Thyroid gland (tissue), 4 donors: ENCODE data around the gene ANAPC1. TPM values are rescaled to one million over a fixed set of nuclear protein-coding genes. Genes with fewer than 3 reads are reported as not detected.
"Not testable (repeated sequence)": the region's sequence is repeated elsewhere in the genome, so short reads cannot be mapped to it uniquely, and the experiment has no call there.

ENCODE experiments used
- DNase-seq, 2 donors: peaks; one replicate each; pipeline ENCODE4 v3.0.0-alpha.2; 2019
- H3K27ac ChIP-seq, 3 donors: fragments of 200-600 bp; sonication (generic); 1 replicate in 2 of 3; 2 replicates in 1 of 3; pipeline ENCODE4 v1.5.1; 2016 to 2019; ENCODE audit warnings: mild to moderate bottlenecking in 1 of 3, moderate library complexity in 1 of 3
- H3K27me3 ChIP-seq: fragments of 200-600 bp; sonication (generic); one replicate; pipeline ENCODE4 v1.5.1; 2019
- H3K36me3 ChIP-seq, 2 donors: fragments of 200-600 bp; sonication (generic); one replicate each; pipeline ENCODE4 v1.5.1; 2016 to 2019
- H3K4me1 ChIP-seq, 2 donors: fragments of 200-600 bp; sonication (generic); one replicate each; pipeline ENCODE4 v1.5.1; 2017 to 2019
- H3K4me3 ChIP-seq, 3 donors: fragments of 200-600 bp; sonication (generic); replicated peaks in 1 of 3; 1 replicate in 2 of 3; 2 replicates in 1 of 3; pipeline ENCODE4 v1.5.1; 2016; ENCODE audit warnings: mild to moderate bottlenecking in 1 of 3
- H3K9me3 ChIP-seq: fragments of 200-600 bp; sonication (generic); one replicate; pipeline ENCODE4 v1.5.1; 2017
- POLR2A ChIP-seq, 2 donors: fragments of 450-650 bp; IDR thresholded peaks; one replicate each; pipeline ENCODE4 v1.6.1; 2017; ENCODE audit warnings: antibody characterized with exemption in 2 of 2, mild to moderate bottlenecking in 2 of 2, moderate library complexity in 1 of 2
- WGBS, 2 donors: methylation state at CpG; one replicate each; pipeline ENCODE4 v1.1.5; 2017; 5-methylcytosine and 5-hydroxymethylcytosine counted together
- intact Hi-C: fragments of 100-400 bp; cut with DNase I; formaldehyde crosslinking; loops from one replicate; pipeline ENCODE4 v1.15.1; 2023
- total RNA-seq, 4 donors: library from RNA; depleted of rRNA; stranded (reverse); fragments of >200 nt; gene quantifications; one replicate each; pipeline ENCODE4 v1.2.3, GENCODE V29; 2016
- TF ChIP-seq, protein P1 (sequence below), 6 experiments: fragments of 200-600 bp in 3 of 6; fragments of 450-650 bp in 3 of 6; sonication (generic) in 3 of 6; IDR thresholded peaks; one replicate each; pipeline ENCODE4 v1.5.1; 2016 to 2019; ENCODE audit warnings: antibody characterized with exemption in 6 of 6, mild to moderate bottlenecking in 2 of 6, inconsistent platforms in 1 of 6, moderate library complexity in 1 of 6

The ANAPC1 gene
- total RNA-seq, 4 donors from 2014 or later, result 40.6 to 62.6 (median 55.1) TPM

DNA sequence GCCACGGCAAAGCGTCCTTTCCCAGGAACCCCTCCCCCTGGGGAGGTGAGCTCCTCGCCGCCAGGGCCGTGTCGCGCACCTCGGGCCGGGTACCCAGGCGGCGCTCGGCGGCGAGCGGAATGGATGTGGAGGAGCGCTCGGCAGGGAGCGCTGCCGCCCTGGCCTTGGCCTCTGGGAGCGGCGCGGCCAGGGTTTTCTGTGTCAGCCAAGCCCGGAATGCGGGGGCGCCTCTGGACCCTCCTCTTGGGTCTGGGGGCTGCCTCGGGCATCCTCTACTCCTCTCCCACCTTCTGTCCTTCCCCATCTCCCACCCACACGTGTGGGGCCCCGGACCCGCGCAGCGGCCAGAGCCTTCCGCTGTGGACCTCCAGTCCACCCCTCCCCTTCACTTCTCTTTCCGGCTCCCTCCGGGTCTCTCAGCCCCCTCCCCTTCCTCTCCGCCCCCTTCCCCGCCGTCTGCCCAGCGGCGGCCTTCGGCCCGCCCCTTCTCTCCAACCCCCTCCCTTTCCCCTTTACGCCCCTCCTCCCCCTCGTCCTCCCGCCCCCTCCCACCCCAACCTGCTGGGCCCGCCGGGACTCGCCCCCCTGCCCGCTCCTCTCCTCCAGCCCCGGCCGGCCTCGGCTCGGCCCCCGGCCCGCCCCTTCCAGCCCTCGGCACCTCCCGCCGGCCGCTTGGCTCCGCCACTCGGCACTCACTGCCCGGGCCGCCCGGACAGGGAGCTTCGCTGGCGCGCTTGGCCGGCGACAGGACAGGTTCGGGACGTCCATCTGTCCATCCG lies 14.1 kb upstream of the ANAPC1 start, which contains the start of gene MERTK:
TSS of gene MERTK (plus strand) at position 684 of the 779 bp plus-strand sequence. CDS start 129 bp downstream, outside the sequence.
- no peaks in the 10 kb centered on the region for H3K27me3 ChIP-seq
- peak; percentile 94 to 95 for DNase-seq
- no peaks in the 10 kb centered on the region for H3K36me3 ChIP-seq
- WGBS, 2 donors, result 0 to 1% methylated on average over 22 to 34 of the region's 71 CpGs
- peaks cover 0 to 8% of the 10 kb centered on the region in 2 donors for H3K4me1 ChIP-seq
- H3K4me3 ChIP-seq, result peak within 1 kb of the TSS; percentile 73 to 89 (median 85)
- TF ChIP-seq POLR2A (IDR thresholded peaks at IDR 0.05), result peak; percentile 64 to 91
- TF ChIP-seq, protein P1, sequence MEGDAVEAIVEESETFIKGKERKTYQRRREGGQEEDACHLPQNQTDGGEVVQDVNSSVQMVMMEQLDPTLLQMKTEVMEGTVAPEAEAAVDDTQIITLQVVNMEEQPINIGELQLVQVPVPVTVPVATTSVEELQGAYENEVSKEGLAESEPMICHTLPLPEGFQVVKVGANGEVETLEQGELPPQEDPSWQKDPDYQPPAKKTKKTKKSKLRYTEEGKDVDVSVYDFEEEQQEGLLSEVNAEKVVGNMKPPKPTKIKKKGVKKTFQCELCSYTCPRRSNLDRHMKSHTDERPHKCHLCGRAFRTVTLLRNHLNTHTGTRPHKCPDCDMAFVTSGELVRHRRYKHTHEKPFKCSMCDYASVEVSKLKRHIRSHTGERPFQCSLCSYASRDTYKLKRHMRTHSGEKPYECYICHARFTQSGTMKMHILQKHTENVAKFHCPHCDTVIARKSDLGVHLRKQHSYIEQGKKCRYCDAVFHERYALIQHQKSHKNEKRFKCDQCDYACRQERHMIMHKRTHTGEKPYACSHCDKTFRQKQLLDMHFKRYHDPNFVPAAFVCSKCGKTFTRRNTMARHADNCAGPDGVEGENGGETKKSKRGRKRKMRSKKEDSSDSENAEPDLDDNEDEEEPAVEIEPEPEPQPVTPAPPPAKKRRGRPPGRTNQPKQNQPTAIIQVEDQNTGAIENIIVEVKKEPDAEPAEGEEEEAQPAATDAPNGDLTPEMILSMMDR (IDR thresholded peaks at IDR 0.05), result peak; percentile 17 to 87 (median 68)
- peak within 1 kb of the TSS; percentile 89 to 92 (median 89) for H3K27ac ChIP-seq
- intact Hi-C loops, result no loop called here
- no peaks in the 10 kb centered on the region for H3K9me3 ChIP-seq

DNA sequence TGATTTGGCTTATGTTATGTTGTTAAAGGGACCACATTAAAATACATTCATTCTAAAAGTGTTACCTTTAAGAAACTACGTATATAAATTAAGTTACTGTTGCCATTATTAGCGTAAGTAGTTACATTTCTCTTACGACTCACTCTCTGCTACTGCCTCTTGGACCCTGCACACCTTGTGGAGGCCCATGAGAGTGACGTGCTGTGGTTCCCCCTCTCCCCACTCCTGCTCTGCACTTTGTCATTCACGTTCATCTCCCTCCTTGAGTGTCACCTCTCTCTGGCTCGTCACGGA lies 13.6 kb upstream of the ANAPC1 start:
- 5 to 6% methylated on average over 7 of the region's 7 CpGs for WGBS, 2 donors
- TF ChIP-seq, protein P1 (IDR thresholded peaks at IDR 0.05), result no peak
- no peak for TF ChIP-seq POLR2A (IDR thresholded peaks at IDR 0.05)
- Histone ChIP-seq H3K9me3 (no peaks in the 10 kb centered on the region), H3K36me3 (no peaks in the 10 kb centered on the region), H3K27me3 (no peaks in the 10 kb centered on the region), H3K27ac (peak overlapping the region; percentile 53 to 89 (median 88)), H3K4me1 (peaks cover 0 to 7% of the 10 kb centered on the region in 2 donors), H3K4me3 (peak overlapping the region; percentile 6 to 89 (median 42))
- DNase-seq, result no peak
- intact Hi-C loops, result no loop called here

DNA sequence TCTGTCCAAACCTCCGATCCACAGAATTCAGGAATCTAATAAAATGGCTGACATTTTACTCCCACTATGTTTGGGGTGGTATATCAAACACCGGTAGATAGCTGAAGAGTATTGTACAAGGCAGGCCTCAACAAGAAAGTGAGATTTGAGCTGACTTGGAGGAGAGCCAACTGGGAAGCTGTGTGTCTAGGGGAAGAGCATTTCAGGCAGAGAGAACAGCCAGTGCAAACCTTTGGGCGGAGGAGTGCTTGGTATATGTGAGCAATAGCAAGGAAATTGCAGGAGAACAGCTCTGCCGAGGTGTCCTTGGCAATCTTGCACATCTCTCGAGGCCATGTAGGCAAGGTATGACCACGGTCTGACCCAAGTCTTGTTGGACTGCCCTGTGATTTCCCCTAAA lies 12.6 kb upstream of the ANAPC1 start:
- 88 to 91% methylated on average over 5 to 6 of the region's 6 CpGs for WGBS, 2 donors
- no peak overlapping the region for H3K4me3 ChIP-seq
- H3K4me1 ChIP-seq, result peaks cover 0 to 7% of the 10 kb centered on the region in 2 donors
- no peaks in the 10 kb centered on the region for H3K9me3 ChIP-seq
- intact Hi-C loops, result no loop called here
- TF ChIP-seq, protein P1 (IDR thresholded peaks at IDR 0.05), result no peak
- no peak for TF ChIP-seq POLR2A (IDR thresholded peaks at IDR 0.05)
- DNase-seq, result no peak
- H3K27ac ChIP-seq, result no peak overlapping the region
- H3K36me3 ChIP-seq, result no peaks in the 10 kb centered on the region
- no peaks in the 10 kb centered on the region for H3K27me3 ChIP-seq

DNA sequence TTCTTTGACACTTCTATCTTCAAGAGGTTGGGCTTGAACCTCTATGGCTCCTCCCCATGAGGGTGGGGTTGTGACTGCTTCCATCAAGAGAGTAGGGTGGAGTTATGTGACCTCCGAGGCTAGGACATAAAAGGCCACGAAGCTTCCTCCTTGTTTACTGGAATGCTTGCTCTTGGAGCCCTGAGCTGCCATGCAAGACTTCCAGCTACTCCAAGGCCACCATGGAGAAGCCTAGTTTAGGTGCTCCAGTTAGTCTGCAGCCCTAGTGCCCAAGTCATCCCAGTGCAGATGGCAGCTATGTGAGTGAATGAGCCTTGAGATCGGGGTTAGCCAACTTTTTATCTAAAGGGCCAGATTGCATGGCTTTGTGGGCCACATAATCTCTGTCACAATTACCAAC lies 12.0 kb upstream of the ANAPC1 start:
- H3K9me3 ChIP-seq, result no peaks in the 10 kb centered on the region
- no peak overlapping the region for H3K4me3 ChIP-seq
- WGBS, 2 donors, result 77 to 79% methylated on average over 3 of the region's 3 CpGs
- no peak for TF ChIP-seq POLR2A (IDR thresholded peaks at IDR 0.05)
- TF ChIP-seq, protein P1 (IDR thresholded peaks at IDR 0.05), result no peak
- no peaks in the 10 kb centered on the region for H3K27me3 ChIP-seq
- DNase-seq, result no peak
- H3K4me1 ChIP-seq, result peaks cover 0 to 7% of the 10 kb centered on the region in 2 donors
- H3K27ac ChIP-seq, result no peak overlapping the region
- no peaks in the 10 kb centered on the region for H3K36me3 ChIP-seq
- intact Hi-C loops, result no loop called here

DNA sequence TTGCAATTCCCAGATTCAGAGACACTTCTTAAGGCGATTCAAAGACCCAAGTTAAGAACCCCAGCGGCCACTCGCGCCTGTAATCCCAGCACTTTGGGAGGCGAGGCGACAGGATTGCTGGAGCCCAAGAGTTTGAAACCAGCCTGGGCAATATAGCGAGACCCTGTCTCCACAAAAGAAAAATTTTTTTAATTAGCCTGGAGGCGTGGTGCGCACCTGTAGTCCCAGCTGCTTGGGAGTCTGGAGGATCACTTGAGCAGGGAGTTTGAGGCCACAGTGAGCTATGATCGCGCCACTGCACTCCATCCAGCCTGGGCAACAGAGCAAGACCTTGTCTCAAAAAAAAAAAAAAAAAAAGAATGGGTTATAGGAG lies 585 bp upstream of the ANAPC1 start:
- DNase-seq, result no peak
- intact Hi-C loops, result no loop called here
- TF ChIP-seq POLR2A (IDR thresholded peaks at IDR 0.05), result no peak
- TF ChIP-seq, protein P1 (IDR thresholded peaks at IDR 0.05), result no peak
- Histone ChIP-seq H3K9me3 (no peaks in the 10 kb centered on the region), H3K27me3 (no peaks in the 10 kb centered on the region), H3K36me3 (peaks cover 0 to 4% of the 10 kb centered on the region in 2 donors), H3K4me3 (peak overlapping the region; percentile 62 to 78 (median 74)), H3K4me1 (peaks cover 0 to 6% of the 10 kb centered on the region in 2 donors), H3K27ac (peak overlapping the region; percentile 63 to 77 (median 69))
- 11 to 13% methylated on average over 11 of the region's 11 CpGs for WGBS, 2 donors

DNA sequence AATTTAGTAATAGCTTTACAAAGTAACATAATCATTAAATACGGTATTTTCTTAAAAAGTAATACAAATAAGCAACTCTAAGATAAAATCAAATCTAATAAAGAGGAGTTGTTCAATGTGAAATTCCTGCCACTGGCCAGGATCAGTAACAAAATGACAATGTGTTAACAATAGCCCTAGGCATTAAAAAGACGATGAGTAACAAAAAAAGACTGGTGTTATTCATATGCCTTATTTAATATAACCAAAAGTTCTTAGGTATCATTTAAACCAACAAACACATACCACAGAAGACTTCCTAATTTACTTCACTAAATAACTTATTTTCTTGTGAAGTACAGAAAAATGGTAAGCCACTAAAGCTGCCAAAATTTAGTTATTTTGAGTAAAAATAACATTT lies 11.2 kb downstream of the ANAPC1 start:
- H3K27me3 ChIP-seq, intact Hi-C loops, H3K4me3 ChIP-seq, H3K4me1 ChIP-seq, H3K9me3 ChIP-seq, H3K36me3 ChIP-seq, DNase-seq, H3K27ac ChIP-seq: not testable (repeated sequence)
- WGBS, 2 donors, result 93 to 100% methylated on average over 2 of the region's 2 CpGs

DNA sequence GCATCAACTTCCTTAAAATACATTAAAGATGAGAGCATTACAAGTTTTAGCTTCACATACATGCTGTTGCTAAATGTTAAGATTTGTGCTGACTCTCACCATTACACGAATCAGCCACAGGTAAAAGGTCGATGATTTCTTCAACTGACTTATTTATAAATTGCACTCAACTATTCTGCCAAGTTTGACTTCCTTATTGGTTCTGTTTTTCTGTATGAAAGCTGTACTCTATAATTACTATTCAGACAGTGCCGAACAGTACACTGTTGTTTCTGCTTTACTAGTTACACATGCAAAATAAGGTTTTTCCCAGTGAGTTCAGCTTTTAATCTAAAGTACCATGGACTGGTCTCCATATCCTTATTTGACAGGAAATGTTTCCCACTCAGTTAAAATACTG lies 18.9 kb downstream of the ANAPC1 start:
- H3K4me1 ChIP-seq, intact Hi-C loops, H3K9me3 ChIP-seq, DNase-seq, H3K27ac ChIP-seq, H3K4me3 ChIP-seq, H3K27me3 ChIP-seq, H3K36me3 ChIP-seq: not testable (repeated sequence)
- WGBS, 2 donors, result 73 to 79% methylated on average over 3 of the region's 3 CpGs

DNA sequence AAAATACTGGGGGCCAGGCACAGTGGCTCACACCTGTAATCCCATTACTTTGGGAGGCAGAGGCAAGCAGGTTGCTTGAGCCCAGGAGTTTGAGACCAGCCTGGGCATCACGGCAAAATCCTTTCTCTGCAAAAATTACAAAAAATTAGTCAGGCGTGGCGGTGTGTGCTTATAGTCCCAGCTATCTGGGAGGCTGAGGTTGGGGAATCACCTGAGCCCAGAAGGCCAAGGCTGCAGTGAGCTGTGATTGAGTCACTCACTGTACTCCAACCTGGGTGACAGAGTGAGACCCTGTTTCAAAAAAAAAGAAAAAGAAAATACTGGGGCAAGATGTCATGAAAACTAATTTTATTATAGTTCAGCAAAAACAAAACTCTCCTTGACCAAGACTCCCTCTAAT lies 24.0 kb downstream of the ANAPC1 start:
- peaks cover 0 to 12% of the 10 kb centered on the region in 2 donors for H3K36me3 ChIP-seq
- H3K9me3 ChIP-seq, H3K27me3 ChIP-seq, H3K4me3 ChIP-seq, H3K4me1 ChIP-seq, intact Hi-C loops, H3K27ac ChIP-seq: not testable (repeated sequence)
- peak; percentile 19 to 30 for DNase-seq
- WGBS, 2 donors, result 35 to 43% methylated on average over 3 of the region's 3 CpGs
